Caco-2 (cell line): ENCODE data around the gene NUP58. TPM values are rescaled to one million over a fixed set of nuclear protein-coding genes. Genes with fewer than 3 reads are reported as not detected.

ENCODE experiments used
- BruUV-seq: library from RNA; stranded (reverse); fragments of 400-500 nt; replicated peaks from 2 replicates; lab custom pipeline; 2021; lab: Mats Ljungman, UMichigan
- CTCF ChIA-PET: fragments of 300-600 bp; sonication (Branson Sonifier 250); formaldehyde crosslinking; loops from one replicate; lab custom pipeline; 2022; ENCODE audit warnings: antibody characterized with exemption; lab: Charles Lee
- POLR2A ChIA-PET: fragments of 300-600 bp; sonication (Branson Sonifier 250); formaldehyde crosslinking; loops from one replicate; lab custom pipeline; 2022; ENCODE audit warnings: antibody characterized with exemption; lab: Charles Lee
- DNase-seq, 2 experiments: peaks; one replicate each; pipeline versions ENCODE4 v3.0.0 to v3.0.0-alpha.2; 2020 to 2022
- H3K27me3 ChIP-seq: replicated peaks from 2 replicates; pipeline ENCODE4 v1.6.0; 2011; ENCODE audit warnings: low read length; ENCODE audit not compliant: control insufficient read depth, insufficient read depth
- H3K36me3 ChIP-seq: 2 replicates; pipeline ENCODE4 v1.5.1; 2011; ENCODE audit warnings: low read length; ENCODE audit not compliant: control insufficient read depth, insufficient read depth
- H3K4me1 ChIP-seq: fragments of 250-450 bp; sonication (Bioruptor Pico); 2 replicates; pipeline ENCODE4 v1.5.1; 2020; ENCODE audit warnings: mild to moderate bottlenecking
- H3K4me3 ChIP-seq: 2 replicates; pipeline ENCODE4 v1.5.1; 2011; ENCODE audit warnings: low read depth, mild to moderate bottlenecking, control low read depth, low read length
- H3K9me3 ChIP-seq: fragments of 250-450 bp; sonication (Bioruptor Pico); 2 replicates; pipeline ENCODE4 v1.5.1; 2020; ENCODE audit warnings: mild to moderate bottlenecking, moderate library complexity
- H3K27ac Mint-ChIP-seq: one replicate; pipeline ENCODE4 v1.8.0; 2022; ENCODE audit warnings: mixed read lengths; ENCODE audit not compliant: unreplicated experiment
- H3K27me3 Mint-ChIP-seq: one replicate; pipeline ENCODE4 v1.8.0; 2022; ENCODE audit warnings: mixed read lengths; ENCODE audit not compliant: insufficient read depth, unreplicated experiment
- H3K36me3 Mint-ChIP-seq: one replicate; pipeline ENCODE4 v1.8.0; 2022; ENCODE audit warnings: mild to moderate bottlenecking, mixed read lengths; ENCODE audit not compliant: insufficient read depth, unreplicated experiment
- H3K4me1 Mint-ChIP-seq: one replicate; pipeline ENCODE4 v1.8.0; 2022; ENCODE audit warnings: low read depth, mixed read lengths; ENCODE audit not compliant: unreplicated experiment
- H3K4me3 Mint-ChIP-seq: one replicate; pipeline ENCODE4 v1.8.0; 2022; ENCODE audit warnings: mild to moderate bottlenecking, moderate library complexity, mixed read lengths; ENCODE audit not compliant: unreplicated experiment
- H3K9me3 Mint-ChIP-seq: one replicate; pipeline ENCODE4 v1.8.0; 2022; ENCODE audit warnings: mixed read lengths; ENCODE audit not compliant: unreplicated experiment
- CTCF ChIP-seq, 2 experiments: fragments of 200-600 bp in 1 of 2; IDR thresholded peaks; 1 replicate in 1 of 2; 2 replicates in 1 of 2; pipeline versions ENCODE4 v1.5.1 to v1.8.0; 2011 to 2022; ENCODE audit warnings: antibody characterized with exemption in 1 of 2, control low read depth in 1 of 2, inconsistent platforms in 1 of 2, low read depth in 1 of 2, low read length in 1 of 2, mild to moderate bottlenecking in 1 of 2, moderate library complexity in 1 of 2; ENCODE audit not compliant: insufficient read depth in 1 of 2, severe bottlenecking in 1 of 2, unreplicated experiment in 1 of 2
- intact Hi-C: fragments of 100-400 bp; cut with micrococcal nuclease; formaldehyde crosslinking; loops from one replicate; pipeline ENCODE4 v1.10.0; 2022; ENCODE audit not compliant: unreplicated experiment
- total RNA-seq: library from RNA; stranded (reverse); gene quantifications from 2 replicates; pipeline ENCODE4 v1.2.3, GENCODE V29; 2022

The NUP58 gene
- total RNA-seq, 1 experiment from 2014 or later: 66.4 TPM

- Mint-ChIP-seq H3K36me3 (peaks cover 57% of the 10 kb centered on the region), H3K4me3 (no peak overlapping the region), H3K27me3 (no peaks in the 10 kb centered on the region), H3K27ac (no peak overlapping the region), H3K4me1 (no peaks in the 10 kb centered on the region), H3K9me3 (no peaks in the 10 kb centered on the region)
- no TSS peak for BruUV-seq
- POLR2A ChIA-PET: no interaction called here
- DNase-seq: no peak
- intact Hi-C loops: no loop called here
- Histone ChIP-seq H3K4me3 (no peak overlapping the region), H3K36me3 (peaks cover 2% of the 10 kb centered on the region; the same call in 1 of the 2 replicates), H3K9me3 (no peaks in the 10 kb centered on the region), H3K4me1 (no peaks in the 10 kb centered on the region), H3K27me3 (no peaks in the 10 kb centered on the region)
- CTCF ChIA-PET: no interaction called here
- TF ChIP-seq CTCF (IDR thresholded peaks at IDR 0.05; ENCODE audit: insufficient read depth in 1 of 2, low read depth in 1 of 2, low read length in 1 of 2, severe bottlenecking in 1 of 2, unreplicated experiment in 1 of 2): no peak
Measured at GRCh38 chr13:25330541-25330940, 29.1 kb downstream of the NUP58 start.

GRCh38 chr13:25335856-25336255 lies 34.4 kb downstream of the NUP58 start:
- ChIA-PET POLR2A (no interaction called here), CTCF (no interaction called here)
- H3K27me3 ChIP-seq: no peaks in the 10 kb centered on the region
- no peak overlapping the region for H3K4me3 ChIP-seq
- no peak for DNase-seq
- Mint-ChIP-seq H3K27ac (no peak overlapping the region), H3K27me3 (no peaks in the 10 kb centered on the region), H3K9me3 (no peaks in the 10 kb centered on the region), H3K36me3 (peaks cover 56% of the 10 kb centered on the region), H3K4me1 (no peaks in the 10 kb centered on the region), H3K4me3 (no peak overlapping the region)
- H3K4me1 ChIP-seq: no peaks in the 10 kb centered on the region
- TF ChIP-seq CTCF (IDR thresholded peaks at IDR 0.05; ENCODE audit: insufficient read depth in 1 of 2, low read depth in 1 of 2, low read length in 1 of 2, severe bottlenecking in 1 of 2, unreplicated experiment in 1 of 2): no peak
- no TSS peak for BruUV-seq
- H3K9me3 ChIP-seq: no peaks in the 10 kb centered on the region
- no peaks in the 10 kb centered on the region for H3K36me3 ChIP-seq
- intact Hi-C loops: no loop called here

GRCh38 chr13:25345576-25345975 lies 44.2 kb downstream of the NUP58 start:
- intact Hi-C loops: no loop called here
- Histone ChIP-seq H3K27me3 (no peaks in the 10 kb centered on the region), H3K4me3 (no peak overlapping the region), H3K36me3 (no peaks in the 10 kb centered on the region), H3K9me3 (no peaks in the 10 kb centered on the region), H3K4me1 (no peaks in the 10 kb centered on the region)
- ChIA-PET CTCF (no interaction called here), POLR2A (no interaction called here)
- H3K4me1 Mint-ChIP-seq: no peaks in the 10 kb centered on the region
- no peak overlapping the region for H3K27ac Mint-ChIP-seq
- TF ChIP-seq CTCF (IDR thresholded peaks at IDR 0.05; ENCODE audit: insufficient read depth in 1 of 2, low read depth in 1 of 2, low read length in 1 of 2, severe bottlenecking in 1 of 2, unreplicated experiment in 1 of 2): no peak
- DNase-seq: no peak
- H3K27me3 Mint-ChIP-seq: peaks cover under 1% of the 10 kb centered on the region
- H3K4me3 Mint-ChIP-seq: no peak overlapping the region
- peaks cover 6% of the 10 kb centered on the region for H3K36me3 Mint-ChIP-seq
- H3K9me3 Mint-ChIP-seq: no peaks in the 10 kb centered on the region
- BruUV-seq: no TSS peak
